DND-41 (cell line): ENCODE measurements around the gene CSNK1A1.

Experiments used
- CTCF ChIP-seq: IDR thresholded peaks from 2 replicates; pipeline ENCODE4 v1.5.1; 2012; ENCODE audit warnings: borderline replicate concordance, low read length, moderate library complexity, mild to moderate bottlenecking; ENCODE audit not compliant: poor library complexity, severe bottlenecking; ENCODE audit errors: extremely low read depth
- EZH2 ChIP-seq: IDR thresholded peaks from 3 replicates; pipeline ENCODE4 v1.6.1; 2012; ENCODE audit warnings: borderline replicate concordance, low read depth, mild to moderate bottlenecking, moderate library complexity, low read length, inconsistent platforms; ENCODE audit not compliant: severe bottlenecking

- TF ChIP-seq CTCF (no peak), EZH2 (no peak)
These were observed 53.9 kb downstream of the CSNK1A1 start for GRCh38 chr5:149497357-149497756.
